Measurements from ENCODE around the gene CELF5.

- TF ChIP-seq POLR2AphosphoS5 (IDR thresholded peaks at IDR 0.05; ENCODE audit: low read depth, low read length) (no peak), POLR2A (IDR thresholded peaks at IDR 0.05; ENCODE audit: low read depth, low read length) (no peak)
Measured at GRCh38 chr19:3283886-3284657, 59.6 kb downstream of the CELF5 start.
